Posterior vena cava (tissue), 2 donors: ENCODE data around the gene GLRA1. TPM values are rescaled to one million over a fixed set of nuclear protein-coding genes. Genes with fewer than 3 reads are reported as not detected.
"Not testable (repeated sequence)": the region's sequence is repeated elsewhere in the genome, so short reads cannot be mapped to it uniquely, and the experiment has no call there.

Experiments used
- DNase-seq: peaks from one replicate; pipeline ENCODE4 v3.0.0-alpha.2; 2020; ENCODE audit warnings: low spot score
- intact Hi-C, 2 donors: fragments of 100-400 bp; cut with DNase I; formaldehyde crosslinking; loops; one replicate each; pipeline versions ENCODE4 v1.14.1 to v1.14.2; 2022 to 2023
- total RNA-seq, 2 donors: library from RNA; stranded (reverse); fragmentation: NEBNext Ultra II Directional; extraction: Animal tissue kit (Norgen Biotek cat#: 25700); gene quantifications; one replicate each; pipeline ENCODE4 v1.2.1, GENCODE V29; 2021
- donor health status: DM: yes; HTN: yes; CAD: no.
- donor health status: DM: yes; HTN: yes; CAD: no.

Gene GLRA1
- total RNA-seq, 2 donors from 2014 or later = not detected

GRCh38 chr5:151847871-151848270 is 76.8 kb downstream of the GLRA1 start:
- no peak for DNase-seq
- intact Hi-C loops = no loop called here

GRCh38 chr5:151846765-151847164 is 77.9 kb downstream of the GLRA1 start:
- intact Hi-C loops = no loop called here

DNA sequence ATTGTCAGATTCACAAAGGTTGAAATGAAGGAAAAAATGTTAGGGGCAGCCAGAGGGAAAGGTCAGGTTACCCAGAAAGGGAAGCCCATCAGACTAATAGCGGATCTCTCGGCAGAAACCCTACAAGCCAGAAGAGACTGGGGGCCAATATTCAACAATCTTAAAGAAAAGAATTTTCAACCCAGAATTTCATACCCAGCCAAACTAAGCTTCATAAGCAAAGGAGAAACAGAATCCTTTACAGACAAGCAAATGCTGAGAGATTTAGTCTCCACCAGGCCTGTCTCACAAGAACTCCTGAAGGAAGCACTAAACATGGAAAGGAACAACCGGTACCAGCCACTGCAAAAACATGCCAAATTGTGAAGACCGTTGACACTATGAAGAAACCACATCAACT is 91.8 kb downstream of the GLRA1 start:
- intact Hi-C loops, DNase-seq: not testable (repeated sequence)

More at GRCh38 chr5:151846765-151847164, 77.9 kb downstream of the GLRA1 start:
- DNase-seq = no peak

DNA sequence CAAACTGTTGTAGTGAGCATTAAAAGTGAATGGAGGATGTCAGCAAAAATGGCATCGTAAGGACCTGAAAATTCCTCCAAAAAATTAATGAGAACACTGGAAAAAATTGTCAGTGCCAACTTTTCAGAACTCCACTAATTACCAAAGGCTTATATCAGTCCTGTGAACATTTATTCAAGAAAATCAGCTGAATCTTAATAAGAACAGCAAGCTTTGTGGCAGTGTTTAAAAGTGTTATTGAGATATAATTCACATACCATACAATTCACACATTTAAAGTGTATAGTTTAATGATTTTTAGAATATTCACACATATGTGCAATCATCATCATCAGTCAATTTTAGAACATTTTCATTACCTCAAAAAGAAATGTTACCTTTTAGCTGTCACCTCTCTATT is 95.3 kb downstream of the GLRA1 start:
- DNase-seq = no peak
- intact Hi-C loops = loop anchor here (5.0 to 10.0 kb wide), 3 partner anchors 313 to 443 kb away; no protein-coding TSS in a partner anchor

- DNase-seq = no peak
- intact Hi-C loops = loop anchor here (5.0 to 10.0 kb wide), 3 partner anchors 317 to 447 kb away; no protein-coding TSS in a partner anchor
These were observed 99.2 kb downstream of the GLRA1 start for GRCh38 chr5:151825445-151825844.

DNA sequence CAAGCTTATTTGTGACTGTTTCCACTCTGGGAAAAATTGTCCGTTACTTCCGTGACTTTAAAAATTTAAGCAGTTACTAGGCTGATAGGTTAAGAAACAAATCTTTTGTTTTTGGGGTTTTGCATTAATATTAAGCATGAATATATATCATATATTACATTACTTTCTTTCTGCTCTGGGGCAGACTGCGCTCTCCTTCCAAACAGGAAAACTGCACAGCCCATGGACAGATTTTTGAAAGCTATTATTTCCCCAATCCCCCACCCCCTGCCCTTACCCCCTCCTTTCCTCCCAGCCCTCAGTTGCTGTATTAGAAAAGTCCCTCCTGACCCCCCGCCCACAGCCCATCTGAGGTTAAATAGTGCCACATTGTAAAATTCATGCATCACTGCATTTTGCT is 102.5 kb downstream of the GLRA1 start:
- intact Hi-C loops = loop anchor here in 1 of 2 donors (10.0 kb wide), 1 partner anchor 323 kb away; no protein-coding TSS in a partner anchor
- DNase-seq = no peak

- DNase-seq = no peak
- intact Hi-C loops = loop anchor here in 1 of 2 donors (10.0 kb wide), 1 partner anchor 324 kb away; no protein-coding TSS in a partner anchor
These were observed 103.7 kb downstream of the GLRA1 start for GRCh38 chr5:151820903-151821302.

- DNase-seq = no peak
- intact Hi-C loops = loop anchor here in 1 of 2 donors (10.0 kb wide), 1 partner anchor 325 kb away; no protein-coding TSS in a partner anchor
These were observed 104.4 kb downstream of the GLRA1 start for GRCh38 chr5:151820271-151820670.

DNA sequence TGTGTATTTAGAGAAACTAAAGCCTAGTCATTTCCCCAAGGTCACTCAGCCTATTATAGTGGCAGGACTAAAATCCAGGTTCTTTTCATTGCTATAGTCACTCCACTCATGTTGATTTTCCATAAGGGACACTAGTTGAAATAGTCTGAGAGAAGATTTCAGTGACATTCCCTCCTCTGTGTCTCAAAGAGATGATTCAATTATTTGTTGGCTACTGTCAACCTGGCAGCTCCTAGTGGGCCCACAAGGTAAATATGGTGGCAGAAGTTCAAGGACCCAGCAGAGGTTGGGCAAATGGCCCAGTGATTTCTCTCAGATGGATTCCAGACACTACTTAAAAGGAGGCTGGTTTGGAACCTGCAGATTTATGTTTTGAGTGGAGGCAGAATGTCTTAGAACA is 104.8 kb downstream of the GLRA1 start:
- no peak for DNase-seq
- intact Hi-C loops = loop anchor here in 1 of 2 donors (10.0 kb wide), 1 partner anchor 325 kb away; no protein-coding TSS in a partner anchor

GRCh38 chr5:151815051-151815450 is 109.6 kb downstream of the GLRA1 start:
- intact Hi-C loops = no loop called here
- no peak for DNase-seq

GRCh38 chr5:151812757-151813309 is 111.8 kb downstream of the GLRA1 start:
- intact Hi-C loops = no loop called here
- DNase-seq = no peak

GRCh38 chr5:151811593-151812321 is 112.9 kb downstream of the GLRA1 start:
- DNase-seq = no peak

GRCh38 chr5:151810897-151811296 is 113.8 kb downstream of the GLRA1 start:
- intact Hi-C loops = no loop called here
- no peak for DNase-seq

More at GRCh38 chr5:151811593-151812321, 112.9 kb downstream of the GLRA1 start:
- intact Hi-C loops = no loop called here

- intact Hi-C loops = no loop called here
- DNase-seq = no peak
These were observed 114.2 kb downstream of the GLRA1 start for GRCh38 chr5:151810449-151810848.

GRCh38 chr5:151808451-151809169 is 116.0 kb downstream of the GLRA1 start:
- DNase-seq = no peak
- intact Hi-C loops = no loop called here

- no peak for DNase-seq
- intact Hi-C loops = no loop called here
These were observed 119.0 kb downstream of the GLRA1 start for GRCh38 chr5:151805414-151806223.

DNA sequence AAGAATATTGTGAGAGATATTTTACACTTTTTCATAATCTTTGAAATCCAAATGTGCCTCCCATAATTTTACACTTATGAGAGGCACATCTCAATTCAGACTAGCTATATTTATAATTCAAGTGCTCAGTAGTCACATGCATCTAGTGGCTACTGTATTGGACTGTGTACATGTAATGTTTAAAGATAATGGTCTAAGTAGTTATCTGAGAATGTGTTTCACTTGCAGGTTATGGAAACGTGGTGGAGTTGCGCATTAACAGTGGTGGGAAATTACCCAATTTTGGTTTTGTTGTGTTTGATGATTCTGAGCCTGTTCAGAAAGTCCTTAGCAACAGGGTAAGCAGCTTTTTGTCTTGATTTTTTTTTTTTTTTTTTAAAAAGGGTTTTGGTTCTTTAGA is 124.1 kb downstream of the GLRA1 start:
- DNase-seq = no peak
- intact Hi-C loops = no loop called here

GRCh38 chr5:151799407-151799806 is 125.2 kb downstream of the GLRA1 start:
- DNase-seq = no peak
- intact Hi-C loops = no loop called here

- DNase-seq = no peak
- intact Hi-C loops = no loop called here
These were observed 126.0 kb downstream of the GLRA1 start for GRCh38 chr5:151798674-151799073.
